GM12878 (cell line): Measurements from ENCODE around the gene PLA2G5.

Experiments
- CBX3 ChIP-seq: fragments of 200-600 bp; sonication (generic); IDR thresholded peaks from 2 replicates; pipeline ENCODE4 v1.6.1; 2016; ENCODE audit warnings: low read depth, borderline replicate concordance
- CTCF ChIP-seq, 3 experiments: IDR thresholded peaks in 2 of 3; conservative IDR thresholded peaks in 1 of 3; 2 replicates each; pipeline ENCODE4 v1.5.1; 2011; ENCODE audit warnings: low read depth in 3 of 3, low read length in 3 of 3, mild to moderate bottlenecking in 3 of 3, control low read depth in 2 of 3, moderate library complexity in 2 of 3, inconsistent platforms in 1 of 3, mixed read lengths in 1 of 3; ENCODE audit not compliant: control insufficient read depth in 2 of 3, insufficient read depth in 1 of 3; ENCODE audit errors: extremely low read depth in 1 of 3
- MYB ChIP-seq: fragments of 150-350 bp; IDR thresholded peaks from 2 replicates; pipeline ENCODE4 v1.6.1; 2014; ENCODE audit warnings: mild to moderate bottlenecking, low read depth, low read length, borderline replicate concordance
- POLR2A ChIP-seq: IDR thresholded peaks from 2 replicates; pipeline ENCODE4 v1.6.1; 2011; ENCODE audit warnings: low read depth, mild to moderate bottlenecking, low read length

- no peak for TF ChIP-seq CTCF (IDR thresholded peaks at IDR 0.05 in 2 of 3, conservative IDR thresholded peaks at IDR 0.05 in 1 of 3; ENCODE audit: control insufficient read depth in 2 of 3, extremely low read depth in 1 of 3, insufficient read depth in 1 of 3, low read depth in 3 of 3, low read length in 3 of 3)
- no peak for TF ChIP-seq CBX3
- no peak for TF ChIP-seq POLR2A
- no peak for TF ChIP-seq MYB
Measured at GRCh38 chr1:20120796-20121195, 50.8 kb downstream of the PLA2G5 start.
